Heart left ventricle (tissue), 16 donors: ENCODE data around the gene STX3. TPM values are rescaled to one million over a fixed set of nuclear protein-coding genes. Genes with fewer than 3 reads are reported as not detected.

ENCODE experiments used
- ATAC-seq, 4 donors: fragments of 200-7000 bp; cut with Tn5 transposase; one replicate each; pipeline ENCODE4 v1.9.1; 2020 to 2022; ENCODE audit warnings: moderate library complexity in 4 of 4, mild to moderate bottlenecking in 3 of 4, moderate number of reproducible peaks in 1 of 4
- DNase-seq, 5 donors: peaks; one replicate each; pipeline ENCODE4 v3.0.0-alpha.2; 2020
- H3K27ac ChIP-seq, 12 donors: fragments of 200-600 bp; sonication (generic) in 4 of 12; one replicate each; pipeline versions ENCODE4 v1.5.0 to v1.8.0; 2016 to 2022; ENCODE audit warnings: mild to moderate bottlenecking in 2 of 12
- H3K27me3 ChIP-seq, 9 donors: fragments of 200-600 bp; sonication (generic) in 2 of 9; one replicate each; pipeline versions ENCODE4 v1.5.1 to v1.8.0; 2016 to 2022; ENCODE audit warnings: mild to moderate bottlenecking in 3 of 9
- H3K36me3 ChIP-seq, 9 donors: fragments of 200-600 bp; sonication (generic) in 2 of 9; one replicate each; pipeline versions ENCODE4 v1.5.0 to v1.8.0; 2018 to 2022; ENCODE audit warnings: mild to moderate bottlenecking in 2 of 9
- H3K4me1 ChIP-seq, 12 donors: fragments of 200-600 bp; sonication (generic) in 4 of 12; one replicate each; pipeline versions ENCODE4 v1.5.0 to v1.8.0; 2016 to 2022; ENCODE audit warnings: mild to moderate bottlenecking in 3 of 12
- H3K4me3 ChIP-seq, 12 donors: fragments of 200-600 bp; sonication (generic) in 4 of 12; one replicate each; pipeline versions ENCODE4 v1.5.0 to v1.8.0; 2017 to 2022; ENCODE audit warnings: mild to moderate bottlenecking in 9 of 12, moderate library complexity in 4 of 12
- H3K9me3 ChIP-seq, 12 donors: fragments of 200-600 bp; sonication (generic) in 4 of 12; one replicate each; pipeline versions ENCODE4 v1.5.0 to v1.8.0; 2016 to 2022; ENCODE audit warnings: mild to moderate bottlenecking in 1 of 12
- POLR2A ChIP-seq, 2 donors: fragments of 450-650 bp; IDR thresholded peaks; one replicate each; pipeline ENCODE4 v1.6.1; 2017; ENCODE audit warnings: antibody characterized with exemption in 2 of 2, mild to moderate bottlenecking in 2 of 2, moderate library complexity in 2 of 2
- WGBS, 4 donors: extraction: QIAGEN DNeasy Blood & Tissue Kit in 2 of 4; methylation state at CpG; one replicate each; pipeline versions ENCODE4 v1.1.5 to v1.1.7; 2013 to 2018; 5-methylcytosine and 5-hydroxymethylcytosine counted together
- intact Hi-C, 10 donors: fragments of 100-400 bp; cut with DNase I; formaldehyde crosslinking; loops; one replicate each; pipeline versions ENCODE4 v1.11.1 to v1.14.2; 2022
- polyA plus RNA-seq, 2 donors: library from polyadenylated mRNA; stranded (reverse); fragments of 200-250 nt; gene quantifications; one replicate each; pipeline ENCODE4 v1.2.3, GENCODE V29; 2013
- total RNA-seq, 9 donors: library from RNA; depleted of rRNA in 2 of 9; stranded (reverse); fragments of >200 nt in 2 of 9; fragmentation: NEBNext Ultra II Directional in 3 of 9; extraction: Animal tissue kit (Norgen Biotek cat#: 25700) in 3 of 9; gene quantifications; one replicate each; pipeline versions ENCODE4 v1.1.0 to v1.2.4, GENCODE V29; 2016 to 2023
- TF ChIP-seq, protein P1 (sequence below), 12 donors: fragments of 200-600 bp; sonication (generic) in 4 of 12; IDR thresholded peaks; one replicate each; pipeline versions ENCODE4 v1.5.0 to v1.8.0; 2018 to 2022; ENCODE audit warnings: antibody characterized with exemption in 12 of 12, mild to moderate bottlenecking in 5 of 12
- donor health status: ischemic (EF 13 %, LVEDD 7.1; RV severe dilation, severe dysfunction).
- donor health status: healthy with polysubstance abuse.
- donor health status: DM: no; HTN: yes; CAD: no.
- donor health status: DM: no; HTN: no; CAD: no.
- donor health status: ischemic (EF 25% LVEDD 6.9; RV normal size, moderate dysfunction).
- donor health status: ischemic (EF 25% LVEDD 5.7; RV mildly dilated, moderate dysfunction).
- donor health status: healthy.
- donor health status: DM: yes; HTN: yes; CAD: no.
- donor health status: ischemic (EF 35%, LVEDD 5.7; RV mildly dilated, moderate dysfunction).
- donor health status: nonischemic (EF 11% LVEDD 7.7; RV severe dilation, severe dysfunction).
- donor health status: DM: yes; HTN: yes; CAD: no.
- donor health status: PGD.
- donor health status: ischemic (EF 29% LVEDD 5.4; RV normal size, mild dysfunction).
- donor health status: nonischemic (EF 23%, LVEDD 6.1; RV moderate dilation, normal function).

Gene STX3
- total and polyA plus RNA-seq, 11 donors: 6.8 to 16.6 (median 10.0) TPM

DNA sequence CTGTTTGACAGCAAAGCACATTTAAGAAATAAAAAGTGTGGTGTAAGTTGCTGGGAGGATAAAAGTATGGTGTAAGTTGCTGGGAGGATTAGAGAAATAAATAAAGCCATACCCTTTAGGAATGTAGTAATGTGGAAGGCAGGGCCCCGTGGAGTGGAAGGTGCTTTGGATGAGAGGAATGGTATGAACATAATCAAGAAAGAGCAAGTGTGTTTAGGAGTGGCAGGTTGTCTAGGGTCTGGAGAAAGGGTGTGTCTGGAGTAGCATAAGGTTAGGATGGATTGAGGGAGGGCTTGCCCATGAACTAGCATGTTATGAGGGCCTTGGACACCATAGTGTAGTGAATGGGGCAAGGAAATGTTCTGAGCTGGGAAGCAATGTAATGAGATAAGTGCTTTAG is 37.3 kb downstream of the STX3 start:
- peaks cover 0 to 99% (median 93%) of the 10 kb centered on the region in 9 donors for H3K36me3 ChIP-seq
- intact Hi-C loops: loop anchor here in 1 of 10 donors (10.0 kb wide), 1 partner anchor 118 kb away; no protein-coding TSS in a partner anchor
- H3K9me3 ChIP-seq: no peaks in the 10 kb centered on the region
- H3K4me3 ChIP-seq: no peak overlapping the region
- H3K27ac ChIP-seq: no peak overlapping the region
- TF ChIP-seq, protein P1, sequence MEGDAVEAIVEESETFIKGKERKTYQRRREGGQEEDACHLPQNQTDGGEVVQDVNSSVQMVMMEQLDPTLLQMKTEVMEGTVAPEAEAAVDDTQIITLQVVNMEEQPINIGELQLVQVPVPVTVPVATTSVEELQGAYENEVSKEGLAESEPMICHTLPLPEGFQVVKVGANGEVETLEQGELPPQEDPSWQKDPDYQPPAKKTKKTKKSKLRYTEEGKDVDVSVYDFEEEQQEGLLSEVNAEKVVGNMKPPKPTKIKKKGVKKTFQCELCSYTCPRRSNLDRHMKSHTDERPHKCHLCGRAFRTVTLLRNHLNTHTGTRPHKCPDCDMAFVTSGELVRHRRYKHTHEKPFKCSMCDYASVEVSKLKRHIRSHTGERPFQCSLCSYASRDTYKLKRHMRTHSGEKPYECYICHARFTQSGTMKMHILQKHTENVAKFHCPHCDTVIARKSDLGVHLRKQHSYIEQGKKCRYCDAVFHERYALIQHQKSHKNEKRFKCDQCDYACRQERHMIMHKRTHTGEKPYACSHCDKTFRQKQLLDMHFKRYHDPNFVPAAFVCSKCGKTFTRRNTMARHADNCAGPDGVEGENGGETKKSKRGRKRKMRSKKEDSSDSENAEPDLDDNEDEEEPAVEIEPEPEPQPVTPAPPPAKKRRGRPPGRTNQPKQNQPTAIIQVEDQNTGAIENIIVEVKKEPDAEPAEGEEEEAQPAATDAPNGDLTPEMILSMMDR (IDR thresholded peaks at IDR 0.05): no peak
- TF ChIP-seq POLR2A (IDR thresholded peaks at IDR 0.05): no peak
- no peaks in the 10 kb centered on the region for H3K27me3 ChIP-seq
- 89 to 98% (median 93%) methylated on average over 1 of the region's 1 CpG for WGBS, 4 donors
- ATAC-seq: no peak
- DNase-seq: no peak
- H3K4me1 ChIP-seq: peaks cover 0 to 7% (median 3%) of the 10 kb centered on the region in 12 donors

GRCh38 chr11:59794417-59794816 is 39.2 kb downstream of the STX3 start:
- DNase-seq (no peak), ATAC-seq (no peak)
- no peak for TF ChIP-seq POLR2A (IDR thresholded peaks at IDR 0.05)
- TF ChIP-seq, protein P1 (IDR thresholded peaks at IDR 0.05): no peak
- H3K4me1 ChIP-seq: no peaks in the 10 kb centered on the region
- H3K36me3 ChIP-seq: peaks cover 0 to 99% (median 96%) of the 10 kb centered on the region in 9 donors
- intact Hi-C loops: loop anchor here in 1 of 10 donors (10.0 kb wide), 1 partner anchor 120 kb away; no protein-coding TSS in a partner anchor
- no peak overlapping the region for H3K27ac ChIP-seq
- H3K27me3 ChIP-seq: no peaks in the 10 kb centered on the region
- H3K4me3 ChIP-seq: no peak overlapping the region
- H3K9me3 ChIP-seq: no peaks in the 10 kb centered on the region
- WGBS, 4 donors: 75 to 89% (median 84%) methylated on average over 3 of the region's 3 CpGs

- no peak for DNase-seq
- peak overlapping the region in 2 of 12 donors; percentile 38 to 62 for H3K27ac ChIP-seq
- WGBS, 4 donors: 73 to 86% (median 81%) methylated on average over 7 of the region's 7 CpGs
- no peak for ATAC-seq
- peaks cover 0 to 82% (median 69%) of the 10 kb centered on the region in 9 donors for H3K36me3 ChIP-seq
- H3K9me3 ChIP-seq: no peaks in the 10 kb centered on the region
- H3K4me1 ChIP-seq: peaks cover 0 to 18% (median 8%) of the 10 kb centered on the region in 12 donors
- H3K4me3 ChIP-seq: no peak overlapping the region
- TF ChIP-seq POLR2A (IDR thresholded peaks at IDR 0.05): no peak
- TF ChIP-seq, protein P1 (IDR thresholded peaks at IDR 0.05): no peak
- H3K27me3 ChIP-seq: no peaks in the 10 kb centered on the region
- intact Hi-C loops: loop anchor here in 7 of 10 donors (5.0 to 10.0 kb wide), 5 partner anchors 133 to 266 kb away; partner anchors contain the start of gene PATL1 (in 3 of the 7)
These were observed 45.3 kb downstream of the STX3 start for GRCh38 chr11:59800390-59801025.

- Histone ChIP-seq H3K27me3 (no peaks in the 10 kb centered on the region), H3K4me1 (peaks cover 0 to 18% (median 8%) of the 10 kb centered on the region in 12 donors), H3K27ac (peak overlapping the region in 6 of 12 donors; percentile 34 to 62 (median 56)), H3K4me3 (no peak overlapping the region), H3K9me3 (no peaks in the 10 kb centered on the region), H3K36me3 (peaks cover 0 to 82% (median 69%) of the 10 kb centered on the region in 9 donors)
- WGBS, 4 donors: 39 to 56% (median 44%) methylated on average over 2 of the region's 2 CpGs
- no peak for DNase-seq
- intact Hi-C loops: loop anchor here in 7 of 10 donors (5.0 to 10.0 kb wide), 5 partner anchors 134 to 266 kb away; partner anchors contain the start of gene PATL1 (in 3 of the 7)
- TF ChIP-seq POLR2A (IDR thresholded peaks at IDR 0.05): no peak
- TF ChIP-seq, protein P1 (IDR thresholded peaks at IDR 0.05): no peak
- no peak for ATAC-seq
These were observed 46.1 kb downstream of the STX3 start for GRCh38 chr11:59801160-59801706.
